MG63 (cell line): ENCODE data around the gene TMEM123. TPM values are rescaled to one million over a fixed set of nuclear protein-coding genes. Genes with fewer than 3 reads are reported as not detected.

Experiments
- DNase-seq: peaks from one replicate; pipeline ENCODE4 v3.0.0-alpha.2; 2020
- H3K27me3 ChIP-seq: fragments of 250-450 bp; sonication (Bioruptor Pico); 2 replicates; pipeline ENCODE4 v1.5.1; 2020; ENCODE audit warnings: mild to moderate bottlenecking, moderate library complexity
- H3K36me3 ChIP-seq: fragments of 250-450 bp; sonication (Bioruptor Pico); 2 replicates; pipeline ENCODE4 v1.5.1; 2020; ENCODE audit warnings: mild to moderate bottlenecking, moderate library complexity
- H3K4me3 ChIP-seq: fragments of 250-450 bp; sonication (Bioruptor Pico); 2 replicates; pipeline ENCODE4 v1.5.1; 2020; ENCODE audit warnings: mild to moderate bottlenecking, moderate library complexity
- H3K9me3 ChIP-seq: fragments of 250-450 bp; sonication (Bioruptor Pico); 2 replicates; pipeline ENCODE4 v1.5.1; 2020; ENCODE audit warnings: mild to moderate bottlenecking, moderate library complexity
- total RNA-seq: library from RNA; depleted of rRNA; stranded (reverse); fragments of >200 nt; shearing (Covaris generic); gene quantifications from 2 replicates; pipeline ENCODE4 v1.2.3, GENCODE V29; 2014; ENCODE audit warnings: low replicate concordance

The TMEM123 gene
- total RNA-seq, 1 experiment from 2014 or later, result 70.8 TPM

DNA sequence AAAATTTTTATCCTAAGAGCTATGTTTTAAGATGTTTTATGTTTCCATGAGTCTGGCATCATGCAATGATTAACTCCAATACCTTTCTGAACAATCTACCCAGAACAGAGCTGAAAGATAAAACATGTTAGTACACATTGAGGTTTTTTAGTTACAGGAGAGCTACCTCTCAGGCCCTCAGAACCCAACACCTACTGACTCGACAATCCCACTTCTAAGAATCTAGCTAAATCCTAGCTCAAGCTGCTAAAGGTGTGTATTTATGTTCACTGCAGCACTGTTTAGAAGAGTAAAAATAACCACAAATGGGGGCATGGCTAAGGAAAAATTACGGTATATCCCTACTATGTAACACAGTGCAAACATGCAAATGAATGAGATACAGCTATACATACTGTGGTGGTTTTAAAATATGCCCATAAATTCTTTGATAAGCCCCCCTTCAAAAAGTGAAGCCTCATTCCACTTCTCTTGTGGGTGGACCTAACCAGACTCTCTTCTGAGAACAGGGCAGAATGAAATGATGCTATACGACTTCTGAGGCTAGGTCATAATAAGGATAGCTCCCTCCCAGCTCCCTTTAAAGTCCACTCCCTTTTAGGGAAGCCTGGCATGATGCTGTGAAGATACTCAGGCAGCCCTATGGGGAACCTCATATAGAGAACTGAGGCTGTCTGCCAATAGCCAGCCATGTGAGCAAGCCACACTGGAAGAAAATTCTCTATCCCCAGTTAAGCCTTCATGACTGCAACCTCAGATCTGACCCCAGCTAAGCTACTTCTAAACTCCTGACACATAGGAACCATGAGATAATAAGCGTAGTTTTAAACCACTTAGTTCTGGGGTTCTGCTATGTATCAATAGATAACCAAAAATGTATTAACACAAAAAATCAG is 29.5 kb downstream of the TMEM123 start:
- Histone ChIP-seq H3K36me3 (peaks cover 6% of the 10 kb centered on the region; the same call in 1 of the 2 replicates), H3K4me3 (no peak overlapping the region), H3K9me3 (no peaks in the 10 kb centered on the region), H3K27me3 (no peaks in the 10 kb centered on the region)
- DNase-seq, result no peak

GRCh38 chr11:102421261-102421660 is 31.3 kb downstream of the TMEM123 start:
- no peak overlapping the region for H3K4me3 ChIP-seq
- peaks cover 6% of the 10 kb centered on the region; the same call in 1 of the 2 replicates for H3K36me3 ChIP-seq
- no peaks in the 10 kb centered on the region for H3K27me3 ChIP-seq
- DNase-seq, result no peak
- peaks cover 11% of the 10 kb centered on the region; the same call in 1 of the 2 replicates for H3K9me3 ChIP-seq

DNA sequence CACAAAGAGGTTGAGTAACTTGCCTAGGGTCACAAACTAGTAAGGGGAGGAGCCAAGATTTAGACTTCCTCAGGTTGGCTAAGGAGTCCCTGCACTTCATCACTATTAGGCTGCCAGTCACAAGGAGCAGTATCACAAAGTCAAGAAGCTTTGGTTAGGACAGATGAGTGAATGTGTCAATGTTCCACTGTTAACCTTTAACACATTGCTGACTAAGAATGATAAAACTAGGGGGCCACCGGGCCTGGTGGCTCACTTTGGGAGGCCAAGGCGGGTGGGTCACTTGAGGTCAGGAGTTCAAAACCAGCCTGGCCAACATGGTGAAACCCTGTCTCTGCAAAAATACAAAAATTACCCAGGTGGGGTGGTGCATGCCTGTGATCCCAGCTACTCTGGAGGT is 32.0 kb downstream of the TMEM123 start:
- DNase-seq, result no peak
- Histone ChIP-seq H3K9me3 (peaks cover 11% of the 10 kb centered on the region; the same call in 1 of the 2 replicates), H3K36me3 (peaks cover 6% of the 10 kb centered on the region; the same call in 1 of the 2 replicates), H3K4me3 (no peak overlapping the region), H3K27me3 (no peaks in the 10 kb centered on the region)

DNA sequence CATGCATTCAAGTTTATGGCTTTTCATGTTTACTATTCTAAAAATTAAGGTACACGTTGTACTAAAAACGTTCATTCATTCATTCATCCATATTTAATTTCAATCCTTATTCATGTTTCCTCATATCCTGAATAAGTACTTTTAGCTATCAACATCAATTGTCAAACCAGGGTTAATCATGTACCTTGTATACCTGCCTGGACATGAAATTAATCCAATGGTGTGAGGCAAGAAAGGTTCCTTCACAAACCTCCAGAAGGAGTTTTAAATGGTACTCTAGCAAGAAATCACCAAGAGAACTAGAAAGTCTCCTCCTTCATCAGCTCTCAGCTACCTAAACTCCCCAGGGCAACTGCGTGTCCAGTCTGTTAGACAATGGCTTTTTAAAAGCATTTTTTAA is 33.4 kb downstream of the TMEM123 start:
- H3K36me3 ChIP-seq, result peaks cover 6% of the 10 kb centered on the region; the same call in 1 of the 2 replicates
- DNase-seq, result no peak
- H3K4me3 ChIP-seq, result no peak overlapping the region
- H3K27me3 ChIP-seq, result no peaks in the 10 kb centered on the region
- peaks cover 15% of the 10 kb centered on the region; the same call in 1 of the 2 replicates for H3K9me3 ChIP-seq

DNA sequence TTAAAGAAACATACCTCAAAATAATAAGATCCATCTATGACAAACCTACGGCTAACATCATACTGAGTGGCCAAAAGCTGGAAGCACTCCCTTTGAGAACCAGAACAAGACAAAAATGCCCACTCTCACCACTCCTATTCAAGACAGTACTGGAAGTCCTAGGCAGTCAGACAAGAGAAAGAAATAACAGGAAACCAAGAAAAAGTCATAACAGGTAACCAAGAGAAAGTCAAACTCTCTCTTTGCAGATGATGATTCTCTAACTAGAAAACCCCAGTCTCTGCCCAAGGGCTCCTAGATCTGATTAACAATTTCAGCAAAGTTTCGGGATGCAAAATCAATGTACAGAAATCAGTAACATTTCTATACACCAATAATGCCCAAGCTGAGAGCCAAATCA is 35.6 kb downstream of the TMEM123 start:
- Histone ChIP-seq H3K4me3 (no peak overlapping the region), H3K36me3 (peaks cover 6% of the 10 kb centered on the region; the same call in 1 of the 2 replicates), H3K27me3 (no peaks in the 10 kb centered on the region), H3K9me3 (peaks cover 15% of the 10 kb centered on the region; the same call in 1 of the 2 replicates)
- DNase-seq, result no peak

GRCh38 chr11:102415304-102415916 is 37.2 kb downstream of the TMEM123 start:
- H3K9me3 ChIP-seq, result peaks cover 15% of the 10 kb centered on the region; the same call in 1 of the 2 replicates
- DNase-seq, result no peak
- peaks cover 6% of the 10 kb centered on the region; the same call in 1 of the 2 replicates for H3K36me3 ChIP-seq
- no peak overlapping the region for H3K4me3 ChIP-seq
- H3K27me3 ChIP-seq, result no peaks in the 10 kb centered on the region

DNA sequence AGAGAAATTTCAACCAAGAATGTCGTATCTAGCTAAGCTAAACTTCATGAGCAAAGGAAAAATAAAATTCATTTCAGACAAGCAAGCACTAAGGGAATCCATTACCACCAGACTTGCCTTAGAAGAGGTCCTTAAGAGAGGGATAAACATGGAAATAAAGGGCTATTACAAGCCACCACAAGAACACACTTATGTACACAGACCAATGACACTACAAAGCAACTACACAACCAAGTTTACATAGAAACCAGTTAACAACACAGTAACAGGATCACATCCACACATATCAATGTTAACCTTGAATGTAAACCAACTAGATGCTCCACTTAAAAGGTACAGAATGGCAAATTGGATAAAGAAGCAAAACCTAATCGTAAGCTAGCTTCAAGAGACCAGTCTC is 38.0 kb downstream of the TMEM123 start:
- Histone ChIP-seq H3K27me3 (no peaks in the 10 kb centered on the region), H3K9me3 (peaks cover 15% of the 10 kb centered on the region; the same call in 1 of the 2 replicates), H3K36me3 (peaks cover 6% of the 10 kb centered on the region; the same call in 1 of the 2 replicates), H3K4me3 (no peak overlapping the region)
- DNase-seq, result no peak

- Histone ChIP-seq H3K27me3 (no peaks in the 10 kb centered on the region), H3K36me3 (no peaks in the 10 kb centered on the region; the same call in 1 of the 2 replicates), H3K4me3 (no peak overlapping the region), H3K9me3 (peaks cover 15% of the 10 kb centered on the region; the same call in 1 of the 2 replicates)
- no peak for DNase-seq
Observed at GRCh38 chr11:102413497-102413896, 39.1 kb downstream of the TMEM123 start.

DNA sequence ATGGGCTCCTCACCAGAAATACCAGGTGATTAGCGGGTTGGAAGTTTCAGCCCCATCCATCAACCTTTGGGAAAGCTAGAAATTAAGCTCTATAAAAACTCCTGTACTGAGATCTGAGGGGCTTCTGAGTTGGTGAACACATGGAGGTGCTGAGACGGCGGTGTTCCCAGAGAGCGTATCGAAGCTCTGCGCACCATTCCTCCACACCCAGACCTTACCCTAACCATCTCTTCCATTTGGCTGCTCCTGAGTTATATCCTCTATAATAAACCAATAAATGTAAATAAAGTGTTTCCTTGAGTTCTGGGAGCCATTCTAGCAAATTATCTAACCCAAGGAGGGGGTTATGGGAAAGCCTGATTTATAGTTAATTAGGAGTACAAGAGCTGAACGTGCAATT is 41.4 kb downstream of the TMEM123 start:
- no peak overlapping the region for H3K4me3 ChIP-seq
- peaks cover 4% of the 10 kb centered on the region; the same call in 1 of the 2 replicates for H3K9me3 ChIP-seq
- no peak for DNase-seq
- H3K36me3 ChIP-seq, result no peaks in the 10 kb centered on the region; the same call in 1 of the 2 replicates
- H3K27me3 ChIP-seq, result no peaks in the 10 kb centered on the region

DNA sequence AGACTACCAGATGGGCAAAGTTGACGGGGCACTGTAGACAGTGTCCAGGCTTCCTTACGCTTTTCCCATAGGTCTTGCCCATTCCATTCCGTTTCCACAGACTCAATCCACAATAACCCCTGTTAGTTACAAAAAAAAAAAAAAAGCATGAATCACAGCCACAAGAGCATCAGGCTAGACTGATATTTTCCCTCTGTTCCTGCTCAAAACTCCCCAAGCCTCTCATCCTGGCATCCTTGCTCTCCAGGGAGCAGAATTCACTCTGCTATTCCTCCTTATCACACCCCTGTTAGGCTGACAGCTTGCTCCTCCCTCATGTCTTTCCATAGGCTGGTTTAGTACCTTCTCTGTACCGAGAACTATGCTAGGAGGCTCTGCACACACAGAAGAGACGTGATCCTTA is 42.2 kb downstream of the TMEM123 start:
- no peak for DNase-seq
- H3K4me3 ChIP-seq, result no peak overlapping the region
- peaks cover 5% of the 10 kb centered on the region for H3K36me3 ChIP-seq
- peaks cover 3% of the 10 kb centered on the region; the same call in 1 of the 2 replicates for H3K9me3 ChIP-seq
- no peaks in the 10 kb centered on the region for H3K27me3 ChIP-seq

DNA sequence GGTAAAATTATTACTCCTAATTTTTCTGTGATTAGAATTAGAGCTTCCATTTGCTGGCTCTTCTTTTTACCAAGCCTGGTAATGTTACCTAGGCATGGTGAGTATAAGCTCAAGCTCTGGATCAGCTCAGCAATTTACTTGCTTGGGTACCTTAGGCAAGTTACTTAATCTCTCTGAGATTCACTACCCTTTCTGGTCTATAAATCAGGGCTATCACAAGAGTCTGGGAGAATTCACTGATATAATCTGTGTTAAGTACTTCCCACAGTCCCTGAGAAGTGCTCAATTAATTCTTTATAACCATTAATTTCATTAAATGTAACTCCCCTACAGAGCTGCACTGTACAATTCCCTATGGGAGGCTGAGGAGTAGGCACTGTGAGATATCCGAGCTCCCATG is 44.2 kb downstream of the TMEM123 start:
- no peak for DNase-seq
- Histone ChIP-seq H3K4me3 (no peak overlapping the region), H3K9me3 (no peaks in the 10 kb centered on the region), H3K36me3 (peaks cover 5% of the 10 kb centered on the region), H3K27me3 (no peaks in the 10 kb centered on the region)

- Histone ChIP-seq H3K4me3 (no peak overlapping the region), H3K9me3 (no peaks in the 10 kb centered on the region), H3K27me3 (no peaks in the 10 kb centered on the region), H3K36me3 (peaks cover 9% of the 10 kb centered on the region)
- DNase-seq, result no peak
Observed at GRCh38 chr11:102407901-102408300, 44.7 kb downstream of the TMEM123 start.

- Histone ChIP-seq H3K36me3 (peaks cover 16% of the 10 kb centered on the region), H3K27me3 (no peaks in the 10 kb centered on the region), H3K9me3 (no peaks in the 10 kb centered on the region), H3K4me3 (no peak overlapping the region)
- DNase-seq, result no peak
Observed at GRCh38 chr11:102406099-102406498, 46.5 kb downstream of the TMEM123 start.

DNA sequence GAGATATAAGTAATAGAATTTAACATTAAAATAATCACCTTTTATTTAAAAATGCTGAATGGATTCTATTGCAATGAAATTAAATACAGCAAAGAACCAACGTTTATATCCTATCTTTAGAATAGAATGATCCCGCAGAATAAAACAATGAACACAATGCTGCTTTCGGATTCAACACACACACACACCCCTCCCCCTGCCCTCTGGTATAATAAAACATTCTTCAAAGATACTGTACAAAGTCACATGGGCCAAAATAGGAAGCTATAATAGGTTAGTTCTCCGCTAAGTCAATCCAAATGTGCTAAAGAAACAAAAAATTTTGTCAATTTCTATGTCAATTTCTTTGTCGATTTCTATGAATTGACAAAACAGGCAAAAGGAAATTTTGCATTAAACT is 47.1 kb downstream of the TMEM123 start:
- no peaks in the 10 kb centered on the region for H3K27me3 ChIP-seq
- no peaks in the 10 kb centered on the region for H3K9me3 ChIP-seq
- H3K36me3 ChIP-seq, result peaks cover 22% of the 10 kb centered on the region
- no peak for DNase-seq
- H3K4me3 ChIP-seq, result no peak overlapping the region

DNA sequence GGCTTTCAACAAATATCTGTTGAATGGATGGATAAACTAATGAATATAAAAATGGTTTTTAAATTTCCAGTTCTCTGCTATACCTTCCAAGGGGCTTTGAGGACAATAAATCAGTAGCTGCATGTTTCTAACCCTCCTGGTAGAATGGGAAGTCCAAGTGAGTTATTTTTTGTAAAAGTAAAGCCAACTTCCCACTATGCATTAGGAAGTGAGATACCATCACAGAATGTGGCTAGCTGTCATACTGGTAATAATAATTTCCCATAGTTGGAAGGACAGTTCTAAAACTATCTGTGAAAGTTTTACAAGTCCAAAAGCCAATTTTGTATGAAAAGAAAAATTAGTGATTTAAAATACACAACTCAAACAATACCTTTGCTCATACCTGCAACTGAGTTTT is 50.0 kb downstream of the TMEM123 start:
- Histone ChIP-seq H3K4me3 (no peak overlapping the region), H3K27me3 (no peaks in the 10 kb centered on the region), H3K9me3 (no peaks in the 10 kb centered on the region), H3K36me3 (peaks cover 44% of the 10 kb centered on the region)
- DNase-seq, result no peak

DNA sequence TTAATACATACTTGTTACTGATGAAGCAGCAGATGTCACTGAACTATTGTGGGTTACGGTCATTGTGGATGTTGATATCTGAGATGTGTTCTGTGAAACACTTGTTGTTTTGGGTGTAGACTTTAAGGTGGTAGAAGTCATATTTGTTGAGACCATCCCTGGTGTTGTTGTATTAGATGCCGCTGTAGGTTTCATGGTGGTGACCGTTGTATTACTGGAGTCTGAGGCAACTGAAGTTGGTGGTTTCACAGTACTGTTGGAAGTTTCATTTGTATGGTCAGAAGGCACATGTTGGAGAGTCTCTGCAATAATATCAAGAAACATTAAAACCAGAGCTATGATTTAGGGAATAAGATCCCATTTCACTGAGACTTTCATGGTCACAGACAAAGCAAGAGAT is 50.7 kb downstream of the TMEM123 start:
- H3K9me3 ChIP-seq, result no peaks in the 10 kb centered on the region
- peaks cover 50% of the 10 kb centered on the region for H3K36me3 ChIP-seq

DNA sequence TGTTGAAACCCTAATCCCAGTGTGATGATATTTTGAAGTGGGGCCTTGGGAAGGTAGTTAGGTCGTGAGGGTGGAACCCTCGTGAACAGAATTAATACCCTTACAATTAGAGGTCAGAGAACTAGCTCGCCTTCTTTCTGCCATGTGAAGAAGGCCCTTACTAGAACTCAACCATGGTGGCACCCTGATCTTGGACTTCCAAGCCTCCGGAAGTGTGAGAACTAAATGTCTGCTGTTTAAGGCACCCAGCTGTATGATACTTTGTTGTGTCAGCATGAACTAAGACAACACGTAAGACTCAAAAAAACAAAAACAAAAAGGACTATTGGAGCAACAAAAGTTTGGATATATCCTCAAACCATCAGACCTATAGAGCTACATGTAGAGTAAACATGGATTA is 52.0 kb downstream of the TMEM123 start:
- Histone ChIP-seq H3K36me3 (peaks cover 54% of the 10 kb centered on the region), H3K9me3 (no peaks in the 10 kb centered on the region), H3K4me3 (no peak overlapping the region), H3K27me3 (no peaks in the 10 kb centered on the region)
- no peak for DNase-seq

More for the DNA sequence above, 50.7 kb downstream of the TMEM123 start:
- no peak overlapping the region for H3K4me3 ChIP-seq
- DNase-seq, result no peak
- no peaks in the 10 kb centered on the region for H3K27me3 ChIP-seq
